Activated CD8-positive, alpha-beta T cell treated with anti-CD3 and anti-CD28 coated beads for 36 hours (primary cell): ENCODE data around the gene PHB1. TPM values are rescaled to one million over a fixed set of nuclear protein-coding genes. Genes with fewer than 3 reads are reported as not detected.

Source experiments
- ATAC-seq: fragments of 200-7000 bp; cut with Tn5 transposase; one replicate; pipeline ENCODE4 v1.10.0; 2021; ENCODE audit warnings: mild to moderate bottlenecking, moderate library complexity
- CTCF ChIA-PET: fragments of 350-600 bp; sonication (Branson Sonifier 250); formaldehyde crosslinking; loops from one replicate; lab custom pipeline; 2021; ENCODE audit warnings: antibody characterized with exemption; lab: Charles Lee
- POLR2A ChIA-PET: fragments of 350-600 bp; sonication (Branson Sonifier 250); formaldehyde crosslinking; loops from one replicate; lab custom pipeline; 2021; ENCODE audit warnings: antibody characterized with exemption; lab: Charles Lee
- DNase-seq: peaks from one replicate; pipeline ENCODE4 v3.0.0-alpha.2; 2020
- H3K27ac Mint-ChIP-seq: one replicate; pipeline ENCODE4 v1.8.0; 2021; ENCODE audit warnings: mild to moderate bottlenecking, mixed read lengths
- H3K27me3 Mint-ChIP-seq: one replicate; pipeline ENCODE4 v1.8.0; 2021; ENCODE audit warnings: mixed read lengths
- H3K36me3 Mint-ChIP-seq: one replicate; pipeline ENCODE4 v1.8.0; 2021; ENCODE audit warnings: low read depth, mixed read lengths
- H3K4me1 Mint-ChIP-seq: one replicate; pipeline ENCODE4 v1.8.0; 2021; ENCODE audit warnings: low read depth, mixed read lengths
- H3K4me3 Mint-ChIP-seq: one replicate; pipeline ENCODE4 v1.8.0; 2021; ENCODE audit warnings: mild to moderate bottlenecking, moderate library complexity, mixed read lengths
- H3K9me3 Mint-ChIP-seq: one replicate; pipeline ENCODE4 v1.8.0; 2021; ENCODE audit warnings: mixed read lengths
- intact Hi-C: fragments of 100-400 bp; cut with micrococcal nuclease; formaldehyde crosslinking; loops from one replicate; pipeline ENCODE4 v1.10.0; 2022
- total RNA-seq, 2 experiments: library from RNA; stranded (reverse); gene quantifications; one replicate each; pipeline ENCODE4 v1.2.3, GENCODE V29; 2021
- TF ChIP-seq, protein P1 (sequence below): fragments of 200-600 bp; IDR thresholded peaks from one replicate; pipeline ENCODE4 v1.8.0; 2022; ENCODE audit warnings: antibody characterized with exemption, mild to moderate bottlenecking

Gene PHB1
- total RNA-seq, 2 experiments from 2014 or later: 363 to 381 TPM

GRCh38 chr17:49361902-49362722, 52.6 kb downstream of the PHB1 start, which contains the start of gene ZNF652:
ZNF652 (minus strand) TSS chr17:49362250; CDS start chr17:49317725, 44,525 bp downstream.
- peak within 1 kb of the TSS; percentile 90 for H3K4me3 Mint-ChIP-seq
- H3K9me3 Mint-ChIP-seq: no peaks in the 10 kb centered on the region
- ChIA-PET POLR2A (interaction anchor here (0.6 to 5.6 kb wide), 9 partner anchors 14 to 152 kb away, joined by 3 to 26 read pairs (median 3); partner anchors contain the start of genes ABI3 and GNGT2), CTCF (interaction anchor here (1.2 to 10.2 kb wide), 5 partner anchors 21 to 46 kb away, joined by 3 to 178 read pairs (median 18); no protein-coding TSS in a partner anchor)
- H3K4me1 Mint-ChIP-seq: peaks cover 58% of the 10 kb centered on the region
- peak; percentile 57 for ATAC-seq
- H3K36me3 Mint-ChIP-seq: no peaks in the 10 kb centered on the region
- TF ChIP-seq, protein P1, sequence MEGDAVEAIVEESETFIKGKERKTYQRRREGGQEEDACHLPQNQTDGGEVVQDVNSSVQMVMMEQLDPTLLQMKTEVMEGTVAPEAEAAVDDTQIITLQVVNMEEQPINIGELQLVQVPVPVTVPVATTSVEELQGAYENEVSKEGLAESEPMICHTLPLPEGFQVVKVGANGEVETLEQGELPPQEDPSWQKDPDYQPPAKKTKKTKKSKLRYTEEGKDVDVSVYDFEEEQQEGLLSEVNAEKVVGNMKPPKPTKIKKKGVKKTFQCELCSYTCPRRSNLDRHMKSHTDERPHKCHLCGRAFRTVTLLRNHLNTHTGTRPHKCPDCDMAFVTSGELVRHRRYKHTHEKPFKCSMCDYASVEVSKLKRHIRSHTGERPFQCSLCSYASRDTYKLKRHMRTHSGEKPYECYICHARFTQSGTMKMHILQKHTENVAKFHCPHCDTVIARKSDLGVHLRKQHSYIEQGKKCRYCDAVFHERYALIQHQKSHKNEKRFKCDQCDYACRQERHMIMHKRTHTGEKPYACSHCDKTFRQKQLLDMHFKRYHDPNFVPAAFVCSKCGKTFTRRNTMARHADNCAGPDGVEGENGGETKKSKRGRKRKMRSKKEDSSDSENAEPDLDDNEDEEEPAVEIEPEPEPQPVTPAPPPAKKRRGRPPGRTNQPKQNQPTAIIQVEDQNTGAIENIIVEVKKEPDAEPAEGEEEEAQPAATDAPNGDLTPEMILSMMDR: no peak
- H3K27ac Mint-ChIP-seq: peak within 1 kb of the TSS; percentile 93
- H3K27me3 Mint-ChIP-seq: no peaks in the 10 kb centered on the region
- peak; percentile 88 for DNase-seq
- intact Hi-C loops: loop anchor here (2.0 kb wide), 1 partner anchor 19 kb away; no protein-coding TSS in a partner anchor

GRCh38 chr17:49361129-49361901, 53.4 kb downstream of the PHB1 start:
- intact Hi-C loops: loop anchor here (2.0 kb wide), 1 partner anchor 19 kb away; no protein-coding TSS in a partner anchor
- no peaks in the 10 kb centered on the region for H3K36me3 Mint-ChIP-seq
- H3K27me3 Mint-ChIP-seq: no peaks in the 10 kb centered on the region
- no peaks in the 10 kb centered on the region for H3K9me3 Mint-ChIP-seq
- peak; percentile 82 for DNase-seq
- POLR2A ChIA-PET: interaction anchor here (0.5 to 5.6 kb wide), 11 partner anchors 11 to 151 kb away, joined by 3 to 26 read pairs (median 3); partner anchors contain the start of genes ABI3 and GNGT2
- H3K4me3 Mint-ChIP-seq: peak overlapping the region; percentile 90
- peak overlapping the region; percentile 93 for H3K27ac Mint-ChIP-seq
- H3K4me1 Mint-ChIP-seq: peaks cover 61% of the 10 kb centered on the region
- ATAC-seq: peak; percentile 66
- CTCF ChIA-PET: interaction anchor here (0.6 to 4.4 kb wide), 6 partner anchors 15 to 45 kb away, joined by 3 to 28 read pairs (median 4); no protein-coding TSS in a partner anchor
- TF ChIP-seq, protein P1: no peak

GRCh38 chr17:49360796-49361128, 53.9 kb downstream of the PHB1 start:
- Mint-ChIP-seq H3K4me1 (peaks cover 57% of the 10 kb centered on the region), H3K9me3 (no peaks in the 10 kb centered on the region), H3K27ac (peak overlapping the region; percentile 93), H3K4me3 (peak overlapping the region; percentile 90), H3K27me3 (no peaks in the 10 kb centered on the region), H3K36me3 (no peaks in the 10 kb centered on the region)
- ChIA-PET CTCF (interaction anchor here (0.6 to 5.2 kb wide), 7 partner anchors 9 to 47 kb away, joined by 3 to 42 read pairs (median 11); no protein-coding TSS in a partner anchor), POLR2A (interaction anchor here (0.5 to 5.6 kb wide), 8 partner anchors 10 to 45 kb away, joined by 3 to 26 read pairs (median 3); no protein-coding TSS in a partner anchor)
- intact Hi-C loops: loop anchor here (2.0 kb wide), 1 partner anchor 18 kb away; no protein-coding TSS in a partner anchor
- ATAC-seq (no peak), DNase-seq (no peak)
- TF ChIP-seq, protein P1: no peak

GRCh38 chr17:49359990-49360795, 54.5 kb downstream of the PHB1 start:
- peak overlapping the region; percentile 90 for H3K4me3 Mint-ChIP-seq
- ChIA-PET CTCF (interaction anchor here (1.0 to 5.2 kb wide), 8 partner anchors 9 to 47 kb away, joined by 3 to 42 read pairs (median 10); no protein-coding TSS in a partner anchor), POLR2A (interaction anchor here (0.5 to 5.6 kb wide), 8 partner anchors 10 to 33 kb away, joined by 3 to 26 read pairs (median 4); no protein-coding TSS in a partner anchor)
- no peaks in the 10 kb centered on the region for H3K9me3 Mint-ChIP-seq
- intact Hi-C loops: loop anchor here (2.0 kb wide), 1 partner anchor 17 kb away; no protein-coding TSS in a partner anchor
- no peak for ATAC-seq
- TF ChIP-seq, protein P1: no peak
- DNase-seq: peak; percentile 24
- H3K27me3 Mint-ChIP-seq: no peaks in the 10 kb centered on the region
- H3K27ac Mint-ChIP-seq: peak overlapping the region; percentile 93
- no peaks in the 10 kb centered on the region for H3K36me3 Mint-ChIP-seq
- H3K4me1 Mint-ChIP-seq: peaks cover 52% of the 10 kb centered on the region
